GM21825 (cell line): ENCODE measurements around the gene PPP1R1C.

Source experiments
- ATAC-seq: cut with Tn5 transposase; IDR thresholded peaks from one replicate; pipeline ENCODE4 v1.9.1; 2021; ENCODE audit warnings: mild to moderate bottlenecking, moderate library complexity; ENCODE audit not compliant: unreplicated experiment

Gene PPP1R1C

GRCh38 chr2:182058056-182058455 is 72.4 kb downstream of the PPP1R1C start:
- no peak for ATAC-seq

- no peak for ATAC-seq
These were observed 76.1 kb downstream of the PPP1R1C start for GRCh38 chr2:182061739-182062138.

- ATAC-seq = no peak
These were observed 76.8 kb downstream of the PPP1R1C start for GRCh38 chr2:182062329-182062972.

GRCh38 chr2:182064019-182064778 is 78.5 kb downstream of the PPP1R1C start:
- no peak for ATAC-seq

- ATAC-seq = no peak
These were observed 80.9 kb downstream of the PPP1R1C start for GRCh38 chr2:182066400-182067087.

GRCh38 chr2:182067393-182067792 is 81.7 kb downstream of the PPP1R1C start:
- ATAC-seq = no peak

GRCh38 chr2:182068811-182069210 is 83.2 kb downstream of the PPP1R1C start:
- no peak for ATAC-seq

GRCh38 chr2:182069416-182069815 is 83.8 kb downstream of the PPP1R1C start:
- no peak for ATAC-seq

- ATAC-seq = no peak
These were observed 84.3 kb downstream of the PPP1R1C start for GRCh38 chr2:182069908-182070307.

- ATAC-seq = no peak
These were observed 85.1 kb downstream of the PPP1R1C start for GRCh38 chr2:182070736-182071135.

- no peak for ATAC-seq
These were observed 87.2 kb downstream of the PPP1R1C start for GRCh38 chr2:182072861-182073260.

- ATAC-seq = no peak
These were observed 88.0 kb downstream of the PPP1R1C start for GRCh38 chr2:182073613-182074012.

- ATAC-seq = no peak
These were observed 91.4 kb downstream of the PPP1R1C start for GRCh38 chr2:182077023-182077422.

GRCh38 chr2:182077448-182078142 is 91.9 kb downstream of the PPP1R1C start:
- ATAC-seq = no peak

GRCh38 chr2:182078988-182079602 is 93.4 kb downstream of the PPP1R1C start:
- no peak for ATAC-seq

- ATAC-seq = no peak
These were observed 94.8 kb downstream of the PPP1R1C start for GRCh38 chr2:182080493-182080892.

- no peak for ATAC-seq
These were observed 96.1 kb downstream of the PPP1R1C start for GRCh38 chr2:182081602-182082260.

- no peak for ATAC-seq
These were observed 103.1 kb downstream of the PPP1R1C start for GRCh38 chr2:182088681-182089320.

- ATAC-seq = no peak
These were observed 104.8 kb downstream of the PPP1R1C start for GRCh38 chr2:182090486-182090885.
